Erythroblast (primary cell): ENCODE results near the gene GRK2.

Source experiments
- GATA1 ChIP-seq: IDR thresholded peaks from 2 replicates; pipeline ENCODE4 v1.6.1; 2011; ENCODE audit warnings: low read depth, mild to moderate bottlenecking, control low read depth, low read length, moderate library complexity
- POLR2A ChIP-seq: IDR thresholded peaks from 2 replicates; pipeline ENCODE4 v1.6.1; 2011; ENCODE audit warnings: mild to moderate bottlenecking, low read length

GRCh38 chr11:67304511-67305113, 38.3 kb downstream of the GRK2 start:
- TF ChIP-seq POLR2A (no peak), GATA1 (no peak)
